Liver (tissue), 9 donors: Measurements from ENCODE around the gene KLHDC8A. TPM values are rescaled to one million over a fixed set of nuclear protein-coding genes. Genes with fewer than 3 reads are reported as not detected.

Experiments used
- DNase-seq: peaks from one replicate; pipeline ENCODE4 v3.0.0-alpha.2; 2017; ENCODE audit warnings: low spot score
- H3K27ac ChIP-seq, 2 donors: one replicate each; pipeline ENCODE4 v1.7.0; 2013; ENCODE audit warnings: inconsistent platforms in 2 of 2, low read length in 2 of 2, control low read depth in 1 of 2, low read depth in 1 of 2, mild to moderate bottlenecking in 1 of 2
- H3K27me3 ChIP-seq, 4 donors: one replicate each; pipeline versions ENCODE4 v1.6.1 to v1.7.0; 2013; ENCODE audit warnings: low read length in 3 of 4, inconsistent platforms in 1 of 4, mild to moderate bottlenecking in 1 of 4, moderate library complexity in 1 of 4; ENCODE audit not compliant: control insufficient read depth in 4 of 4, insufficient read depth in 4 of 4
- H3K36me3 ChIP-seq, 4 donors: one replicate each; pipeline versions ENCODE4 v1.6.1 to v1.7.0; 2013; ENCODE audit warnings: low read length in 3 of 4, mild to moderate bottlenecking in 3 of 4, low read depth in 1 of 4, moderate library complexity in 1 of 4; ENCODE audit not compliant: control insufficient read depth in 4 of 4, insufficient read depth in 3 of 4
- H3K4me1 ChIP-seq, 4 donors: one replicate each; pipeline versions ENCODE4 v1.6.1 to v1.7.0; 2013; ENCODE audit warnings: low read length in 3 of 4, mild to moderate bottlenecking in 3 of 4, moderate library complexity in 1 of 4; ENCODE audit not compliant: control insufficient read depth in 4 of 4, insufficient read depth in 4 of 4
- H3K4me3 ChIP-seq, 3 donors: one replicate each; pipeline versions ENCODE4 v1.6.1 to v1.7.0; 2013; ENCODE audit warnings: low read length in 3 of 3, control low read depth in 1 of 3, low read depth in 1 of 3, mild to moderate bottlenecking in 1 of 3
- H3K9ac ChIP-seq, 2 donors: one replicate each; pipeline ENCODE4 v1.7.0; 2013; ENCODE audit warnings: low read length in 2 of 2, mild to moderate bottlenecking in 2 of 2, moderate library complexity in 2 of 2, control low read depth in 1 of 2, low read depth in 1 of 2
- H3K9me3 ChIP-seq, 4 donors: one replicate each; pipeline versions ENCODE4 v1.6.1 to v1.7.0; 2013; ENCODE audit warnings: low read length in 3 of 4; ENCODE audit not compliant: control insufficient read depth in 4 of 4
- ATF3 ChIP-seq: IDR thresholded peaks from 2 replicates; pipeline ENCODE4 v1.6.1; 2016; ENCODE audit warnings: antibody characterized with exemption
- EGR1 ChIP-seq, 2 donors: IDR thresholded peaks; 2 replicates each; pipeline ENCODE4 v1.6.1; 2016 to 2018; ENCODE audit warnings: antibody characterized with exemption in 2 of 2, low read depth in 2 of 2
- FOXA1 ChIP-seq: IDR thresholded peaks from 2 replicates; pipeline ENCODE4 v1.6.1; 2016; ENCODE audit warnings: antibody characterized with exemption
- GABPA ChIP-seq, 2 donors: IDR thresholded peaks in 1 of 2; conservative IDR thresholded peaks in 1 of 2; 2 replicates each; pipeline ENCODE4 v1.6.1; 2016; ENCODE audit warnings: antibody characterized with exemption in 2 of 2, mild to moderate bottlenecking in 1 of 2, moderate library complexity in 1 of 2
- HNF4A ChIP-seq, 2 donors: conservative IDR thresholded peaks; 2 replicates each; pipeline ENCODE4 v1.6.1; 2016; ENCODE audit warnings: antibody characterized with exemption in 2 of 2, mild to moderate bottlenecking in 2 of 2
- HNF4G ChIP-seq: IDR thresholded peaks from 2 replicates; pipeline ENCODE4 v1.6.1; 2016; ENCODE audit warnings: antibody characterized with exemption
- JUND ChIP-seq, 2 donors: IDR thresholded peaks; 2 replicates each; pipeline ENCODE4 v1.6.1; 2016; ENCODE audit warnings: antibody characterized with exemption in 2 of 2
- NR2F2 ChIP-seq: IDR thresholded peaks from 2 replicates; pipeline ENCODE4 v1.6.1; 2016; ENCODE audit warnings: antibody characterized with exemption
- RAD21 ChIP-seq, 2 donors: IDR thresholded peaks; 2 replicates each; pipeline ENCODE4 v1.6.1; 2016; ENCODE audit warnings: antibody characterized with exemption in 2 of 2, mild to moderate bottlenecking in 2 of 2
- REST ChIP-seq: IDR thresholded peaks from 2 replicates; pipeline ENCODE4 v1.6.1; 2016; ENCODE audit warnings: antibody characterized with exemption, mild to moderate bottlenecking
- RXRA ChIP-seq, 2 donors: IDR thresholded peaks; 2 replicates each; pipeline ENCODE4 v1.6.1; 2017 to 2018; ENCODE audit warnings: antibody characterized with exemption in 2 of 2, mild to moderate bottlenecking in 1 of 2
- SP1 ChIP-seq: IDR thresholded peaks from 2 replicates; pipeline ENCODE4 v1.6.1; 2018; ENCODE audit warnings: antibody characterized with exemption, mild to moderate bottlenecking
- TAF1 ChIP-seq: conservative IDR thresholded peaks from 2 replicates; pipeline ENCODE4 v1.6.1; 2016; ENCODE audit warnings: antibody characterized with exemption, mild to moderate bottlenecking
- YY1 ChIP-seq: IDR thresholded peaks from 2 replicates; pipeline ENCODE4 v1.6.1; 2016; ENCODE audit warnings: antibody characterized with exemption, mild to moderate bottlenecking
- WGBS: extraction: QIAGEN DNeasy Blood & Tissue Kit; methylation state at CpG from one replicate; pipeline ENCODE4 v1.1.7; 2013; 5-methylcytosine and 5-hydroxymethylcytosine counted together
- polyA plus RNA-seq, 2 donors: library from polyadenylated mRNA; stranded (reverse) in 1 of 2; unstranded in 1 of 2; fragments of 200-250 nt in 1 of 2; fragments of >200 nt in 1 of 2; fragmentation: Nextera tagmentation in 1 of 2; extraction: Ambion mirVana in 1 of 2; gene quantifications; one replicate each; pipeline versions ENCODE4 v1.2.1 to v1.2.3, GENCODE V29; 2013 to 2015
- total RNA-seq, 2 donors: library from RNA; depleted of rRNA; stranded (reverse); fragments of >200 nt; gene quantifications; one replicate each; pipeline ENCODE4 v1.2.3, GENCODE V29; 2014
- TF ChIP-seq, protein P1 (sequence below): fragments of 150-350 bp; IDR thresholded peaks from 2 replicates; pipeline ENCODE4 v1.5.1; 2017; ENCODE audit warnings: improper control_type of control experiment, low read depth, low read length; ENCODE audit not compliant: missing input control
- TF ChIP-seq, protein P2 (sequence below): IDR thresholded peaks from 2 replicates; pipeline ENCODE4 v1.6.1; 2016; ENCODE audit warnings: antibody characterized with exemption
- TF ChIP-seq, protein P3 (sequence below): IDR thresholded peaks from 2 replicates; pipeline ENCODE4 v1.6.1; 2016; ENCODE audit warnings: antibody characterized with exemption
- donor health status: healthy.
- donor health status: healthy.
- donor health status: healthy.
- donor health status: healthy.
- donor health status: healthy.

The KLHDC8A gene
- total and polyA plus RNA-seq, 4 donors = 0.02 to 0.05 TPM; not detected in 2

DNA sequence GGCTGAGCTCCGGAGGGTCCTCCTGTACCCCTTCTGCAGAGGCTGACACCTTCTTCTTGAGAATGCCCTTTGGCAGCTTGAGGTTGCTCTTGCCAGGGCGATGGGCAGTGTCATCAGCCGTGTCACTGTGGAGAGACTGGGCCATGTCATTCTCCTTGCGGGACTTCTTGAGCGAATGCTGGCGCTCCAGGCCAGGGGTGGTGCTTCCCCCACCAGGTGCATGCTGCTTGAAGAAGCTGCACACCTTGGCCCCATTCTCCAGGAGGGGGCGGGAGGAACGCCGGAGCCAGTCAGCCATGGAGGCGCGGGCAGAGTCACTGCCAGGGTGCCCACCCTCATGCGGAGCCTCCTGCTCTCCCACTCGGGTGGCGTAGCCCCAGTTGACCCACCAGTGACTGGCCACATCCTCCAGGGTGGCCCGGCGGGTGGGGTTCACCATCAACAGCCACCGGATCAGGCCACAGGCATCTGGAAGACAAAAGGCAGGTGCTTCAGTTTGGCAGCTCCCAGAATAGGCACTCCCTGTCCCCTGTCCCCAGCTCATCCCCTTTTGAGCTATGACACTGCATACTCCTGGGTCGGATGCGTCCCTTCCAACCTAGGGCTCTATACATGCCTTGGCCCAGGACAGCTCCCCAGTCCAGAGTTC is 52.6 kb downstream of the KLHDC8A start:
- Histone ChIP-seq H3K9me3 (no peaks in the 10 kb centered on the region), H3K4me1 (peaks cover 0 to 3% (median under 1%) of the 10 kb centered on the region in 4 donors), H3K4me3 (no peak overlapping the region), H3K36me3 (peaks cover 18 to 44% (median 41%) of the 10 kb centered on the region in 4 donors), H3K27me3 (no peaks in the 10 kb centered on the region), H3K27ac (no peak overlapping the region), H3K9ac (no peak overlapping the region)
- 96% methylated on average over 19 of the region's 19 CpGs for WGBS
- no peak for DNase-seq
- TF ChIP-seq, protein P1, sequence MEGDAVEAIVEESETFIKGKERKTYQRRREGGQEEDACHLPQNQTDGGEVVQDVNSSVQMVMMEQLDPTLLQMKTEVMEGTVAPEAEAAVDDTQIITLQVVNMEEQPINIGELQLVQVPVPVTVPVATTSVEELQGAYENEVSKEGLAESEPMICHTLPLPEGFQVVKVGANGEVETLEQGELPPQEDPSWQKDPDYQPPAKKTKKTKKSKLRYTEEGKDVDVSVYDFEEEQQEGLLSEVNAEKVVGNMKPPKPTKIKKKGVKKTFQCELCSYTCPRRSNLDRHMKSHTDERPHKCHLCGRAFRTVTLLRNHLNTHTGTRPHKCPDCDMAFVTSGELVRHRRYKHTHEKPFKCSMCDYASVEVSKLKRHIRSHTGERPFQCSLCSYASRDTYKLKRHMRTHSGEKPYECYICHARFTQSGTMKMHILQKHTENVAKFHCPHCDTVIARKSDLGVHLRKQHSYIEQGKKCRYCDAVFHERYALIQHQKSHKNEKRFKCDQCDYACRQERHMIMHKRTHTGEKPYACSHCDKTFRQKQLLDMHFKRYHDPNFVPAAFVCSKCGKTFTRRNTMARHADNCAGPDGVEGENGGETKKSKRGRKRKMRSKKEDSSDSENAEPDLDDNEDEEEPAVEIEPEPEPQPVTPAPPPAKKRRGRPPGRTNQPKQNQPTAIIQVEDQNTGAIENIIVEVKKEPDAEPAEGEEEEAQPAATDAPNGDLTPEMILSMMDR = no peak
- TF ChIP-seq HNF4A (conservative IDR thresholded peaks at IDR 0.05) (no peak), FOXA1 (no peak), SP1 (no peak)
- TF ChIP-seq, protein P2, sequence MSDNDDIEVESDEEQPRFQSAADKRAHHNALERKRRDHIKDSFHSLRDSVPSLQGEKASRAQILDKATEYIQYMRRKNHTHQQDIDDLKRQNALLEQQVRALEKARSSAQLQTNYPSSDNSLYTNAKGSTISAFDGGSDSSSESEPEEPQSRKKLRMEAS = no peak

- DNase-seq = no peak
- Histone ChIP-seq H3K27ac (no peak overlapping the region), H3K4me1 (peaks cover 0 to 3% (median under 1%) of the 10 kb centered on the region in 4 donors), H3K9ac (no peak overlapping the region), H3K4me3 (no peak overlapping the region), H3K27me3 (no peaks in the 10 kb centered on the region), H3K36me3 (peaks cover 18 to 44% (median 40%) of the 10 kb centered on the region in 4 donors), H3K9me3 (no peaks in the 10 kb centered on the region)
- TF ChIP-seq NR2F2 = no peak
- TF ChIP-seq FOXA1 = no peak
- no peak for TF ChIP-seq RXRA (IDR thresholded peaks at IDR 0.05)
- no peak for TF ChIP-seq ATF3
- no peak for TF ChIP-seq REST
- TF ChIP-seq, protein P3, sequence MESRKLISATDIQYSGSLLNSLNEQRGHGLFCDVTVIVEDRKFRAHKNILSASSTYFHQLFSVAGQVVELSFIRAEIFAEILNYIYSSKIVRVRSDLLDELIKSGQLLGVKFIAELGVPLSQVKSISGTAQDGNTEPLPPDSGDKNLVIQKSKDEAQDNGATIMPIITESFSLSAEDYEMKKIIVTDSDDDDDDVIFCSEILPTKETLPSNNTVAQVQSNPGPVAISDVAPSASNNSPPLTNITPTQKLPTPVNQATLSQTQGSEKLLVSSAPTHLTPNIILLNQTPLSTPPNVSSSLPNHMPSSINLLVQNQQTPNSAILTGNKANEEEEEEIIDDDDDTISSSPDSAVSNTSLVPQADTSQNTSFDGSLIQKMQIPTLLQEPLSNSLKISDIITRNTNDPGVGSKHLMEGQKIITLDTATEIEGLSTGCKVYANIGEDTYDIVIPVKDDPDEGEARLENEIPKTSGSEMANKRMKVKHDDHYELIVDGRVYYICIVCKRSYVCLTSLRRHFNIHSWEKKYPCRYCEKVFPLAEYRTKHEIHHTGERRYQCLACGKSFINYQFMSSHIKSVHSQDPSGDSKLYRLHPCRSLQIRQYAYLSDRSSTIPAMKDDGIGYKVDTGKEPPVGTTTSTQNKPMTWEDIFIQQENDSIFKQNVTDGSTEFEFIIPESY = no peak
- TF ChIP-seq EGR1 (IDR thresholded peaks at IDR 0.05; ENCODE audit: low read depth in 2 of 2) = no peak
- TF ChIP-seq, protein P2 = no peak
- no peak for TF ChIP-seq HNF4G
- no peak for TF ChIP-seq HNF4A (conservative IDR thresholded peaks at IDR 0.05)
- no peak for TF ChIP-seq RAD21 (IDR thresholded peaks at IDR 0.05)
- TF ChIP-seq JUND (IDR thresholded peaks at IDR 0.05) = no peak
- TF ChIP-seq, protein P1 = no peak
- TF ChIP-seq YY1 = no peak
- TF ChIP-seq SP1 = no peak
- TF ChIP-seq TAF1 = no peak
- no peak for TF ChIP-seq GABPA (IDR thresholded peaks at IDR 0.05 in 1 of 2, conservative IDR thresholded peaks at IDR 0.05 in 1 of 2)
- WGBS = 94% methylated on average over 20 of the region's 20 CpGs
Observed at GRCh38 chr1:205303247-205303888, 53.4 kb downstream of the KLHDC8A start.
